Peyer's patch (tissue), 4 donors: ENCODE data around the gene ECPAS.

Source experiments
- CTCF ChIP-seq, 6 experiments: fragments of 450-650 bp in 4 of 6; fragments of 200-600 bp in 2 of 6; sonication (generic) in 1 of 6; IDR thresholded peaks; one replicate each; pipeline ENCODE4 v1.5.1; 2017 to 2019; ENCODE audit warnings: antibody characterized with exemption in 6 of 6, mild to moderate bottlenecking in 3 of 6, moderate library complexity in 1 of 6
- POLR2A ChIP-seq, 2 donors: fragments of 450-650 bp; IDR thresholded peaks; one replicate each; pipeline ENCODE4 v1.5.1; 2017; ENCODE audit warnings: antibody characterized with exemption in 2 of 2, mild to moderate bottlenecking in 2 of 2, moderate library complexity in 2 of 2

GRCh38 chr9:111477677-111478076, 6.5 kb downstream of the ECPAS start:
- TF ChIP-seq CTCF (IDR thresholded peaks at IDR 0.05) (no peak), POLR2A (IDR thresholded peaks at IDR 0.05) (no peak)
